Stimulated activated CD8-positive, alpha-beta memory T cell treated with anti-CD3 and anti-CD28 coated beads, Interleukin-4, amount 100 ng/mL, for 4 hours (primary cell): ENCODE measurements around the gene MTHFD1L.

Experiments
- DNase-seq, 2 donors: peaks; one replicate each; pipeline ENCODE4 v3.0.0-alpha.2; 2020; ENCODE audit warnings: low read depth in 2 of 2, low spot score in 1 of 2

MTHFD1L gene

GRCh38 chr6:150931405-150931804, 65.9 kb downstream of the MTHFD1L start:
- DNase-seq: no peak

DNA sequence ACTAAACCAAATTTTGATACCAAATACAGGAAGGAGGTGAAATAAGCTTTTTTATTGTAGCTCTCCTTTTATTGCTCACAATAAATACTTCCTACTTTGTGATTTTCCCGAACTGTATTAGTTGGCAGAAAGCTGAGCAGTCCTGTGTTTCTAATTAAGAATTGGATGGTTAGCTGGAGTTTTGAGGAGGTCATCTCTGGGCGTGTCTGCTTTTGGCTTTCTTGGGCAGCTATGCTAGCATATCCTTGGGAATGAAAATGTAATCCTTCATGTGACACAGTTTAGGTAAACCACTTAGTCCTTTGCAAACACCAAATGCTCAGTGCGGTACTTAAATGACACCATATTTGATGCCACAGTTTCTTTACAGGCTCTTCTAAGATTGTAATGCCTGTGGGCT, 67.5 kb downstream of the MTHFD1L start:
- no peak for DNase-seq

DNA sequence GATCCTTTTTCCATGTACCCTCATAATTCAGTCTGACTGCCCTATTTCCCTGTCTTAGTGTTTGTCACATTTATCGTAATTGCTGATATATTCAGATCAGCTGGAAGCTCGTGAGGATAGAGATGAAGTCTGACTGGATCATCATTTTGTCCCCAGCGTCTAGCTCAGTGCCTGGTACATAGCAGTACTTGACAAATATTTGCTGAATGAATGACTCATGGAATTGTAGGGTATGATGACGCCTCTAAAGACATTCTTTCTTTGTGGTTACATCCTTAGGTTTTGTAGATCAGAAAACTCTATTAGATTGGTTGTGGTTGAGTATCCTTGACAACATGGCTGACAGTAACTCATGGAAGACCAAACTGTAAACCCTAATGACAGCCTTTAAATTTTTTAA, 68.9 kb downstream of the MTHFD1L start:
- no peak for DNase-seq

- no peak for DNase-seq
Observed at GRCh38 chr6:150936021-150936555, 70.6 kb downstream of the MTHFD1L start.

- DNase-seq: no peak
Observed at GRCh38 chr6:150937132-150937906, 71.8 kb downstream of the MTHFD1L start.

DNA sequence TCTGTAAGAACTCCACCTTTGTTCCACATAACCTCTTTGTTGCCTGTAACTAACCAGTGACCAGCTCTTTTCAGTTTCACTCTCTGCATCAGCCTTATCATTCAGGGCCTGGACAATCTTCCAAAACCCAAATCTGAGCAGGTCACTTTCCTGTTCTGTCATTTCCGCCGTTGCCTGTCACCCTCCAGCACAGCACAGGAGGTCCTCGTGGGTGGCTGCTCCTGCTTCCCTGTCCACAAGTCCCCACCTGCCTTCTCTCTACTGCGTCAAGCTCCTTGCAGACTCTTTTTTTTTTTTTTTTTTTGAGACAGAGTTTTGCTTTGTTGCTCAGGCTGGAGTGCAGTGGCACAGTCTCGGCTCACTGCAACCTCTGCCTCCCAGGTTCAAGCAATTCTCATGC, 73.9 kb downstream of the MTHFD1L start:
- DNase-seq: no peak

DNA sequence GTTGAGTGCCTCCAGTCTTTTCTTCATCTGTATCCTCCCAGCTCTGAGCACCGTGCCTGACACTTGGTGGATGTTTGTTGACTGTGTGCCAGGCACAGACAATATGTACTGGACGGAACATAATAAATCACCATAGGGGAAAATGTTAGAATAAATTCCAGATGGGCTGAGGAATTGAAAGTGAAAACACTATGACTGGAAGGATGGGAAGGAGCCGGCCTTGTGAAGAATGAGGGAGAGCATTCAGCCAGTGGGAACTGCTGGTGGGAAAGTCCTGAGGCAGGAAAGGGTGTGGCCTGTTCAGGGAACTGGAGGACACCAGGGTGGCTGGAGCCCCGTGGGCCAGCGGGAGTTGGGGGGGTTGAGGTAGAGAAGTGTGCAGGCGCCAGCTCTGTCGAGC, 75.4 kb downstream of the MTHFD1L start:
- DNase-seq: no peak

- DNase-seq: no peak
Observed at GRCh38 chr6:150949526-150949925, 84.0 kb downstream of the MTHFD1L start.

- DNase-seq: no peak
Observed at GRCh38 chr6:150953851-150954250, 88.3 kb downstream of the MTHFD1L start.

DNA sequence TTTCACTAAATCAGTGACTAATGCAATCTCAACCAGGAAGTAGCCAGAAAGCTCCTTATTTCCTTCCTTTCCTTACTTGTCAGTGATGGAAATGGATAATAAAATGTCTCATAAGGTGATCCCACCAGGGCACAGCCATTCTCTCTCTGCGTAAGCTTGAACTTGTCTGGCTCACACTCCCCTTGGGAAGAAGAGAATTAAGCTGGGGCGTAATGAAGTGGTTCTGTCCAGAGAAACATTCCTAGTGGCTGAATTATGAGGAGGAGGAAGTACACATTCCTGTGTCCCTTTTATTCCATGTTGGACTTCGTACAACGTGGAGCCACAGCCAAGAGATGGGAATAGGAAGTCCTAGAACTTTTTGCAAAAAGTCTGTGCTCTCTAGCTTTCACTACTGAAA, 93.7 kb downstream of the MTHFD1L start:
- DNase-seq: no peak

DNA sequence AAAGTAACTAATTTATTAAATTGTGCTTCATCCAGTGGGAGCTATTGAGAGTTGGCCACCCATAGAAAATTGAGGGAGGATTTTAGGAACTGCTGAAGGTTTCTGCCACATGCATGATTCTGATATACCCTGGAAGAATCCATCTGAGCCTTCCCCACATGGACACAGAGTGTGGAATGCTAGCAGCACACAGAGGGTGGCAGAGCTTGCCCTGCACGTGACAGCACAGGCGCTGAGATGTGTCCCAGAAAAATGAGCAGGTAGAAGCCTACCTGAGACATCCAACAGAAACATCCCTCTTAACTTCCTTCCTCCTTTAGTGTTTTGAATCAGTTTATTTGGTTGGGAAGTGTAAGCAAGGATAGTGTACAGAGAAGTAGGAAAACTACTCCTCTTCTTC, 96.9 kb downstream of the MTHFD1L start:
- DNase-seq: no peak

GRCh38 chr6:150964765-150965164, 99.3 kb downstream of the MTHFD1L start:
- no peak for DNase-seq

DNA sequence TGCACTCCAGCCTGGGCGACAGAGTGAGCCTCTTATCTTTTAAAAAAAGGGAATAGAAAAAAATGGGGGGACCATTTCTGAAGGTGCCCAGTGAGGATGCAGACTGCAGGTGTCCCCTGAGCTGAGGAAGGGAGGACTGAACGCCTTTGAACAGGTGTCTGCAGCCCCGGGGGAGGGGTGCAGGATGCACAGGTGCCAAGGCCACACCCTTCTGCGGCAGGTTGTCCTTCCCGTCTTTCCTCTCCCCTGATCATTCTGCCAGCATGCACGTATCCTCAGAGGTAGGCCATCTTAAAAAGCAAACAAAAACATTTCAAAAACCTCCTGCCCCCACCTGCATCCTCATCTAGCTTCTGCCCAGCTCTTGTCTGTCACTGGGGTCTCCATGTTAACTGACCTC, 101.3 kb downstream of the MTHFD1L start:
- DNase-seq: no peak

DNA sequence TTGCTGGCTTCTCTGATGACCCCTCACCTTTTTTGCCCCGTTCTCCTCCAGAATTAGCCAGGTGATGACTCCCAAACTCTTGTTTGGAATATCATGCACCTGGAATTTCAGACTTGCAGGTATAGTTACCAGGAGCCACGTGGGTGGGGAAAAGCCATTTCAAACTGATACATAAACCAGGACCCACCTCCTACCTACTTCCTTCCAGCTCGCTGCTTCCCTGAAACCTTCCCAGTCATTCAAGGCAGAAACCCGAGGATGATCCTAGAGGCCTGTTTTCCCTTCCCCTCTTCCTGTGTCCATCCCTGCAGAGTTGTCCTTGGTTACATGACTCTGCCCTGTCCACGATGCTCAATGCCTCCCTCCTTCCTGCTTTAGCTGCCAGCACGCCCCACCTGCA, 101.9 kb downstream of the MTHFD1L start:
- no peak for DNase-seq

- DNase-seq: no peak
Observed at GRCh38 chr6:150967910-150968309, 102.4 kb downstream of the MTHFD1L start.

DNA sequence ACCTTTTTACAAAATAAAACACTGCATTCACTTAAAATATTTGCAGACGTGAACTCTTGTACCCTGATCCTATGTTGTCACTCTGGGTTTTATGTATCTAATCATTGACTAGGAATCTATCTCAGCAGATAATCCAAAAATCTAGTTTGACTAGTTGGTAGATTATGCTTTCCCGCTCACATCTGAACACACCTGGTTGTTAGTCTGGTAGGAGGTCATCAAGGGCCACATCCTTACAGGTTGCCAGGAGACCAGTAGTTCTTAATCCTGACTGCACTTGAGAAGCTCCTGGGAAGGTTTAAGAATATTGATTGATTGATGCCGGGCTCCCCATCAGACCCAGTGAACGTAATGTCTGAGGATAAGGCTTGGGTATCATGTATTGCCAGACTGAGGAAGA, 104.4 kb downstream of the MTHFD1L start:
- DNase-seq: no peak

- no peak for DNase-seq
Observed at GRCh38 chr6:150971219-150971618, 105.7 kb downstream of the MTHFD1L start.

DNA sequence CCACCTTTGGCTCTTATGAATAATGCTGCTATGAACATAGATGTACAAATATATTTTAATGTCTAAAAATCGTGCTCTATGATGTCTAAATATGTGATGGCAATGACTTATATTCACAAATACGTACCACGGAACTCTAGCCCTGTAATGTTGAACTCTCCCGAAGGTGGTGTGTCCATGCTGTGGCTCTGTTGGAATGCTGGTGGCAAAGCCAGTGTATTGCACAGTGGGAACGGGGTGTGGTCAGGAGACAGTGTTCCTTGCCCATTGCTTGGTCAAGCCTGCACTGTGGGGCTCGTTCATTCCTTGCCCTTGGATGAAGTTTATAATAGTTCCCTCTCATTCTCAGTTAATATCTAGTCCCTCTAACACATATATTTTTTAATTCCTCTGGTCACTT, 109.6 kb downstream of the MTHFD1L start:
- no peak for DNase-seq

DNA sequence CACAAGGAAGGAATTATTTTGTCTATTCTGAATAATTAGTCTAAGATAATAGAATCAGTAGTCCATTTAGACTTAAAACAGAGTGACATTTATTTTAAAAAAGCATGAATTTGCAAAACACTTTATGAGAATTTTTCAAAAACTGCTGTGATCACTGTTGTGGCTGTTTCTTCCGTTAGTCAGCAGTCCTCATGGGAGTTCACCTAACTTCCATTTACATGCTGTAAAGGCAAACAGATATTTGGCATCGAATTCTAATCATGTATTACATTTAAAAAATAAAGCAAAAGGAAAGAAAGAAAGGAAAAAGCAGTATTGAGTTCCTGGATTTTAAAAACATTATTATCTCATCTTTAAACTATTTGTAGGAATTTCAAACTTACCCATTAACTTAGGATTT, 111.8 kb downstream of the MTHFD1L start:
- DNase-seq: no peak

DNA sequence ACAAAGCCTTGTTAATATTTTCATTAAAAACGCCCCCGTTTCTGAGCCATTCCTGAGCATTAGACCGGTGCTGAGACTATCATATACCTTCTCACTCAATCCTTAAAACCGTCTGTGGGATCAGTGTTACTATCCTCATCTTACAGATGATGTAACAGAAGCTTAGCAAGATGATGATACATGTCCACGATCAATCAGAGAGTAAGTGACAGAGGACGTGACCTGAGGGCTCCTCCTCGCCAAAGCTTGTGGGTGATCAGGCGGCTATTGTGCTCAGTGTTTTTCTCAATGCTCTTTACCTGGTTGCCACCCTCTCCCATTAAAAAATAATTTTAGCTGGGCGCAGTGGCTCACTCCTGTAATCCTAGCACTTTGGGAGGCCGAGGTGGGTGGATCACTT, 113.1 kb downstream of the MTHFD1L start:
- no peak for DNase-seq

DNA sequence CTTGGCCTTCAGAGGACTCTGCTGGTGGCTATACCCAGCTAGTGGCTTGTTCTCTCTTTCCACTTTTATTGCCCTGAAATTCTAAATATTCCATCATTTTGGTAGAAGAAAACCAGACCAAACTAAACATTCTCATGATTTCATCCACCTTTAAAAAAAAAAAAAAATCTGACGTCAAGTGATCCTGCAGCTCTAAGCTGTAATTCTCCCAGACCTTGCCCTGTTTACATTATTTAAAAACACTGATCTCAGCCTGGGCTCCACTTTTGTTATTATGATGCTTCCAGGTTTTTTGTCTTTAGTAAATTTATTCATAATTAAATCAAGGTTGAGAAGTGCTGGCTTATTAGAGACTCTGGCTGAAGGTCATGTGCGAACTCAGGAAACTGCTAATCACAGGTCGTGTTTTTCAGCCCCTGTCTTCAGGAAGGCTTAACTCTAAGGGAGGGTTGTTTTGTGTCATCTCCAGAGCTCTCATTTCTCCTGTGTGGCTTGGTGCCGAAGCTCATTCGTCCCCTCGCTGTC, 114.4 kb downstream of the MTHFD1L start:
- DNase-seq: no peak

DNA sequence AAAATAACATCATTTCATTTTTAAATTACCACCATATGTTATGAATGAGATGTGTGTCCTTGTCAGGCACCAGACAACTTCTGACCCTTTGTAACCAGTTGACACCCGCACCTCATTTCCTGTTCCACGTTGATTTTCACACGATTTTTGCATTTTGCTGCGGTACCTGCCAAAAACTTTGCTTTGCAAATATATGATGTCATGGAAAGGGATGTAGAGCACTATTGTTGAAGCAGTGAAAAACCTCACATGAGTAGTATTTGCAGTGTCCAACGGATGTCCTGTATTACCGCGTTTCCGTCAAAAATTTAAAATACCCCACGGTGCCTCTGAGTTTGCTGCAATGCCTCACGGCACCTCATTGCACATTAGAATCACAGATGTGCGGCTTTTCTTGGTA, 115.6 kb downstream of the MTHFD1L start:
- DNase-seq: no peak

DNA sequence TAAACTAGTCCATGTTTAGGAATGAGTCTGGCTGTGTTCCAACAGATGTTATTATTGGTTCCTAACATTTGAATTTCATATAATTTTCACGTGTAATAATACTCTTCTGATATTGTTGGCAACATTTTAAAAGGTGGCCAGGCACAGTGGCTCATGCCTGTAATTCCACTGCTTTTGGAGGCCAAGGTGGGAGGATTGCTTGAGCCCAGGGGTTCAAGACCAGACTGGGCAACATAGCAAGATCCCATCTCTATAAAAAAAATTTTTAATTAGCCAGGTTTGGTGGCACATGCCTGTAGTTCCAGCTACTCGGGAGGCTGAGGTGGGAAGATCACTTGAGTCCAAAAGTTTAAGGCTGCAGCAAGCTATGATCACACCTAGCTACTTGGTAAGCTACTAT, 116.2 kb downstream of the MTHFD1L start:
- DNase-seq: no peak
